HG03565 (cell line): ENCODE measurements around the gene ACTL7A.
"Not testable (repeated sequence)": the region's sequence is repeated elsewhere in the genome, so short reads cannot be mapped to it uniquely, and the experiment has no call there.

Source experiments
- ATAC-seq: cut with Tn5 transposase; IDR thresholded peaks from one replicate; pipeline ENCODE4 v1.9.1; 2021; ENCODE audit warnings: mild to moderate bottlenecking, moderate library complexity; ENCODE audit not compliant: unreplicated experiment

The ACTL7A gene

DNA sequence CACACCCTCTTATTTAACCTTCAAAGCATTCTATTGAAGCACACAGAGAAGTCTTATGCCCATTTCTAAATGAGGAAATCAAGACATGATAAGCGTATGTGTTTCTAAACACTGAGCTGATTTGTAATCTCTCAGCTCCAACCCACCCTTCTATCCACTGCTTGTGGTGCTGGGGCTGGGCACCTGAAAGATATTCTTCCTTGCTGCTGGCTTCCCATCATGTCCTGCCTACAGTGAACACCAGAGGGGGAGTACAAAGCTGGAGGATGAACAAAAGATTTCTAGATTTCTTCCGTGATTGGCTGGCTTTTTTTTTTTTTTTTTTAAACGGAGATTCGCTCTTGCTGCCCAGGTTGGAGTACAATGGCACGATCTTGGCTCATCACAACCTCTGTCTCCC lies 14.4 kb downstream of the ACTL7A start:
- ATAC-seq: no peak

GRCh38 chr9:108877524-108877923 lies 15.5 kb downstream of the ACTL7A start:
- no peak for ATAC-seq

DNA sequence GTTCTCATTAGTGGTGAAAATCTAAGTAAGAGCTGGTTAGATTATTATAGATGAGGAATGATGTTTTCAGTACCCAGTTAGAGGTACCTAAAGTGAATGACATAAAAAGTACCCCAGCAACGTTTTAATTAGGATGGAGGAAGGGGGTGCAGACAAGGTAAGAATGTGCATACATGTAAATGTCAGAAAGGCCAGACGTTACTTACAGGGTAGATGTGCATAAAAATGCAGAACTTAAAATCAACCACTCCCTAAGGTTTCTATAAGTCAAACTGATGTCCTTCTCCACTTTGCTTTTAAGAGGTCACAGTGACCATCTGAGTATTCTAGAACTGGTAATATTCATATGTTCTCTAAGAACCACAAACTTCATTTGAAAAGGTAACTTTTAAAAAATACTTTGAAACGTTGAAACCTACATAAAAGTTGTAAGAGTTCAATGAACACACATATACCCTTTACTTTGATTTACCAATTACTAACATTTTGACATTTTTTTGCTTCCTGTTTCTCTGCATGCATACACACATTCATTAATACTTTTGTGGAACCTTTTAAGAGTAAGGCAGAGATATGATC lies 18.8 kb downstream of the ACTL7A start:
- no peak for ATAC-seq

- ATAC-seq: no peak
These were observed 20.2 kb downstream of the ACTL7A start for GRCh38 chr9:108882052-108882888.

- no peak for ATAC-seq
These were observed 21.0 kb downstream of the ACTL7A start for GRCh38 chr9:108883085-108883484.

- ATAC-seq: no peak
These were observed 22.6 kb downstream of the ACTL7A start for GRCh38 chr9:108884701-108885100.

- ATAC-seq: peak; percentile 94
These were observed 23.7 kb downstream of the ACTL7A start for GRCh38 chr9:108885643-108886348.

DNA sequence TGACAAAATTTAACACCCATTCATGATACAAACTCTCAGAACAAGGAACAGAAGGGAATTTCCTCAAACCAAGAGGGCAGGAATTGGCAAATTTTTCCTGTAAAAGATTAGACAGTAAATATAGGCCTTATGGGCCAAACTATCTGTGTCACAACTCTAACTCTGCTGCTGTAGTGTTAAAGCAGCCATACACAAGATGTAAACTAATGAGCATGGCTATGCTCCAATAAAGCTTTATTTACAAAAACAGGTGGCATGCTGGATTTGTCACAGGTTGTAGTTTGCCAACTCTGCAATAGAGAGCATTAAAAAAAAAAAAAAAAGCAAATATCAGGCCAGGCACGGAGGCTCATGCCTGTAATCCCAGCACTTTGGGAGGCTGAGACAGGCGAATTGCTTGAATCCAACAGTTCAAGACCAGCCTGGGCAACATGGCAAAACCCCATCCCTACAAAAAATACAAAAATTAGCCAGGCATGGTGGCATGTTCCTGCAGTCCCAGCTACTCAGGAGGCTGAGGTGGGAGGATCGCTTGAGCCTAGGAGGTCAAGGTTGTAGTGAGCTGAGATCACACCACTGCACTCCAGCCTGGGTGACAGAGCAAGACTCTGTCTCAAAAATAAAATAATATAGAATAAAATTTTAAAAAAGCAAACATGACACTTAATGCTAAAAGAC lies 24.7 kb downstream of the ACTL7A start:
- ATAC-seq: not testable (repeated sequence)

DNA sequence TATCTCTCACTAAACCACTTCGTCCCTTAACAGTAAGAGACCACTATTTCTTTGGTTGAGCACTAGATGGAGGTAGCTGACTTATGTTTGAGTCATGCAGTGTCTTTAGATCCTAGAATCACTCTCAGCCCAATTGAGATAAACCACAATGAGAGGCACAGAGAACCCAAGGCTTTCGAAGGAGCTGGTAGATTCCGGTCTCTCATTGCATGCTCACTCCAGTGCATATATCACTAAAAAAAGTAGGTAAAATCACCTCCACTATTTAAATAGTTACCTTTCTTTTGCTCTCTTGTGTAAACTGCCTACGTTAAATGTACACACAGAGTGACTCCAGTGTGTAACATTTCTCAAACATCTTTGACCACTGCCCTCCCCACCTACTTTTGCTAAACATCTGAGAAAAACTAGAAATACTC lies 27.6 kb downstream of the ACTL7A start:
- ATAC-seq: no peak

DNA sequence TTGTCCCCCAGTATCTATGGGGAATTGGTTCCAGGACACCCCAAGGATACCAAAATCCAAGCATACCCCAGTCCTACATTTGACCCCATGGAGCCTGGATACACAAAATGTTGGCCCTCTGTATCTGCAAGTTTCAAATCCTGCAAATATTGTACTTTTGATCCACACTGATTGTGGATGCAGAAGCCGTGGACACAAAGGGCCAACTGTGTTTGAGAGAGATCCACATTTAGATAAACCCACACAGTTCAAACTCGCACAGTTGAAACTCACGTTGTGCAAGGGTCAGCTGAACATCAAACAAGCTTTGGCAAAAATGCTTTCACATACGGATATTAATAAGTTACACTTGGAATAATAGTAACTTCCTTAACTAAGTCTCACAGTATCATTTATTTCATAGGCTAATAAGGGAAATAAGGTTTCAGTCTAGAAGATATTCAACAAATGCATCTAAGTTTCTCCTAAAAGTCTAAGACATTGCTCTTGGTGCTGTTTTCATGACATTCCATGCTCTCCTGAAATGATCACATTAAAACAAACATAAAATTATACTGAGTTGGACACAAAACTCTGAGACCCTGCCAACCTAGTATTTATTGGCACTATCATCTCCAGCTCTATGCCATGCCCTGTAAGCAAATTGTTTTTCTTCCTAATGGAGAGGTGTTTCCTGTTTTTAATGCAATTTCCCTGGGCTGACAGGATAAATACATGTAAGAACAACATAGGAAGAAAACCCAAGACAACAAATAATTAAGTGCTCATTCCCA lies 32.3 kb downstream of the ACTL7A start:
- no peak for ATAC-seq

GRCh38 chr9:108897324-108898096 lies 35.4 kb downstream of the ACTL7A start:
- ATAC-seq: no peak

DNA sequence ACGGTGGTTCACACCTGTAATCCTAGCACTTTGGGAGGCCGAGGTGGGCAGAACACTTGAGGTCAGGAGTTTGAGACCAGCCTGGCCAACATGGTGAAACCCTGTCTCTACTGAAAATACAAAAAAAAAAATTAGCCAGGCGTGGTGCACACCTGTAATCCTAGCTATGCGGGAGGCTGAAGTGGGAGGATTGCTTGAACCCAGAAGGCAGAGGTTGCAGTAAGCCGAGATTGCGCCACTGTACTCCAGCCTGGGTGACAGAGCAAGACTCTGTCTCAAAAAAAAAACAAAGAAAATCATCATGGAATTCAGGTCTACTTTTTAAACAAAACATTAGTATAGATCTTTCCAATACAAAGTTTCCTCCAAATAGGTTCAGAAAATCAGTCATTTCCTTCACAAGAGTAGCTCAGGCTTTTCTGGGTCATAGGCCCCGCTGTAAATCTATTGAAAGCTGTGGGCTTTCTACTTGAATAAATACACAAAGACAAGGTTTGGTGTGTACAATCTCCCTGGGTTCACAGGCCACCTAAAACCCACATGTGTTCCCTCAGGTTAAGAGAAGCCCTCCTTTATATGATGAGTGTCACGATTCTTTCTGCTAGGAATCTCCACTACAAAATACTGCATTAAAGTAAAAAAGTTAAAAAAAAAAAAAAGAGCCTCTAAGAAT lies 37.1 kb downstream of the ACTL7A start:
- ATAC-seq: not testable (repeated sequence)

DNA sequence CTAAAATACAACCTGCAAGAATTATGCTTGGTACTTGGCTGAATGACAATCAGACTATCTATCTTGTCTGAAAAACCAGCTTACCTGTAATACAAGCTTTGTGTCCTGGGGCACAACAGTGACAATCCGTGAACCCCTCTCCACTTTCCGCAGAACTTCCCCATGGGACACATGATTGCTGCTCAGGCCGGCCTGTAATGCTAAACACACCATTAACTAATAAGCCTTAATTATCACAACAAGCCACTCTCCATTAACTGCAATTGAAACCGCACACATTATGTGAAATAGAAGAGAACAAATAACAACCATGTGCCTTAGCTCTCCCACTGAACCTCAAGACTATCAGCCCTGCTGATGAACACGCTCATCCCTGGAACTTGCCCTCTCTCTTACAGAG lies 38.1 kb downstream of the ACTL7A start:
- ATAC-seq: no peak

DNA sequence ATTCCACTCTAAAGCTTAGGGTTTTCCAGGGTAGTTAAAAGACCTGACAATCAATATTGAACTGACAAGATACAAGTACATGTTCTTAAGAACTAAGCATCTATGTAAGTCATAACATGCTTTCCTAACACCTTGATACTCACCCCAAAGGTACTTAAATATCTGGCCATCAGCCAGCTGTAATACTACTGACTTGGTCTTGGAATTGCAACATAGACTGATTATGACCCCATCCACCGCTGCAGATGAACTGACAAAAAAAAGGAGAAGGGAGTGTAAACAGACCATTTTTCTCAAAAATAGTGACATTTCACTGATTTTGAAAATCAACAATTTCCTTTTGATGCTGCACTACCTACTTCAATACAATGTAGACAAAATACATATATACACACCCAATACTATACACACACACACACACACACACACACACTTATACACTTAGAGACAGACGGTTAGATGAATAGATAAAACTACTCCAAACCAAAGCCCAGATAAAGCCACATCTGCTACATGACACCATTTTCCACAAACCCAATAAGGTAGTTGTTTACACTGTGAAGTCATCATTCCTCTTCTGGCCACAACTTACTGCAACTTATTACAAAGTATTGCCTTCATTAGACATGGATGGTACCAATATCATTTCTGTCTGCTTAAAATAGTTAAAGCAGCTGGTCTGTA lies 41.5 kb downstream of the ACTL7A start:
- ATAC-seq: no peak

DNA sequence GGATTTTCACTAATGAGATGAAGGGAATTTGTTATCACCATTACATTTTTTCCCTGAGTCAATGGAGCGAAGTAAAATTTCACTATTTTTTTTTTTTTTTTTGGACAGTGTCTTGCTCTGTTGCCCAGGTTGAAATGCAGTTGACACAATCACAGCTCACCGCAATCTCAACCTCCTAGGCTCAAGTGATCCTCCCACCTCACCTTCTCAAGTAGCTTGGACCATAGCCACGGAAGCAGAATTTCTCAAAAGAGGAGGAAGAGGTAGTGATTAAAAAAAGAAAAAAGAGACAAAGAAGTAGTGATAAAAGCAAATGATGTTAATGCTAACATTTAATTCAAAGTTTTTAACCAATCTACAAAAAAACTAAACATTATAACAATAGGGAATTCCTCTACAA lies 42.1 kb downstream of the ACTL7A start:
- no peak for ATAC-seq

GRCh38 chr9:108905494-108905893 lies 43.4 kb downstream of the ACTL7A start:
- no peak for ATAC-seq

DNA sequence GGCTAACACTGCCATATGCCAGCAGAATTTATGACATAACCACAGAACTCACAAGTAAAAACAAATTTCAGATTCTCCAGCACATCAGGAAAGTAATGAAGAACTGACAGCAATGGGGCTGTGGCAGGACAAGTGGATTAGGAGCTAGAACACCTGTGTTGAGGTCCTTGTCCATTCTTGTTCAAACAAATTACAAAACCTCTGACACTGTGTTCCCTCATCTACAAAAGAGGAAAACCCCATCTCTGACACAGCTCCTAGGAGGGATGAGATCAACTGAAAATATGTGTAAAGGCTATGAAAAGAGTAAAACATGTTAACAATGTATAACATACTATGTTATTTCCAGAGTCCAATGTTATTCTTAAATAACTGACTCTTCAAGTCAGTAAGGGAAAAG lies 48.3 kb downstream of the ACTL7A start:
- no peak for ATAC-seq

DNA sequence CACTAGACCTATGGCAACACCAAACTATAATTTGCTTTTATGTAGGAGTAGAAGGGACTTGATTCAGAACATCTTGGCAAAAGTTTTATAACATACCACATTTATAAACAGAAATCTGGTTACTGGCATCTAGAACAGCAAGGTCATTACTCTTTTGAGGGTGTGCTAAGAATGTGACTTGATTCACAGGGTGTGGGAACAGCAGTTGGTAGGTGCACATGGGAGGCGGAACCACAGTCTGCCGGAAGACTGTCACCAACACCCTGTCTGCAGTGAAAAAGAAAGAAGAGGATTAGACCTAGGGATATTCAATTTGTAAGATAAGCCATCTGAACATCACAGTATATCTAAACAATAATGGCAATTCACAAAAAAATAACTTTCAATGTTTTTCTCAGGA lies 48.8 kb downstream of the ACTL7A start:
- ATAC-seq: no peak

- no peak for ATAC-seq
These were observed 49.8 kb downstream of the ACTL7A start for GRCh38 chr9:108911820-108912219.
